Right atrium auricular region (tissue), 2 donors: Measurements from ENCODE around the gene CS. TPM values are rescaled to one million over a fixed set of nuclear protein-coding genes. Genes with fewer than 3 reads are reported as not detected.

Source experiments
- DNase-seq: peaks from one replicate; pipeline ENCODE4 v3.0.0-alpha.2; 2019; ENCODE audit warnings: low spot score
- H3K27ac ChIP-seq, 2 donors: fragments of 200-600 bp; sonication (generic); 1 replicate in 1 of 2; 2 replicates in 1 of 2; pipeline ENCODE4 v1.5.1; 2016 to 2019
- H3K27me3 ChIP-seq, 2 donors: fragments of 200-600 bp; sonication (generic); one replicate each; pipeline versions ENCODE4 v1.5.1 to v1.6.0; 2017 to 2019
- H3K36me3 ChIP-seq: fragments of 200-600 bp; sonication (generic); one replicate; pipeline ENCODE4 v1.5.1; 2016
- H3K4me1 ChIP-seq, 2 donors: fragments of 200-600 bp; sonication (generic); one replicate each; pipeline versions ENCODE4 v1.5.1 to v1.6.0; 2017 to 2019
- H3K4me3 ChIP-seq, 2 donors: fragments of 200-600 bp; sonication (generic); 1 replicate in 1 of 2; 2 replicates in 1 of 2; pipeline ENCODE4 v1.5.1; 2017 to 2019; ENCODE audit warnings: mild to moderate bottlenecking in 1 of 2, moderate library complexity in 1 of 2
- H3K9me3 ChIP-seq, 2 donors: fragments of 200-600 bp; sonication (generic); one replicate each; pipeline ENCODE4 v1.5.1; 2019
- CTCF ChIP-seq, 2 donors: fragments of 200-600 bp; sonication (generic); IDR thresholded peaks; one replicate each; pipeline ENCODE4 v1.5.1; 2019; ENCODE audit warnings: antibody characterized with exemption in 2 of 2
- total RNA-seq, 2 donors: library from RNA; depleted of rRNA; stranded (reverse); fragments of >200 nt; gene quantifications; one replicate each; pipeline ENCODE4 v1.1.0, GENCODE V29; 2016

CS gene
- total RNA-seq, 2 donors from 2014 or later, result 236 to 513 TPM

- peak; percentile 23 to 70 for TF ChIP-seq CTCF (IDR thresholded peaks at IDR 0.05)
Measured at GRCh38 chr12:56333679-56334489, 33.8 kb upstream of the CS start, which contains the start of gene PAN2. PAN2 (minus strand) TSS chr12:56334000; CDS start chr12:56333094, 906 bp downstream.

GRCh38 chr12:56333197-56333678 is 33.1 kb upstream of the CS start:
- H3K4me1 ChIP-seq, result peaks cover 0 to 14% of the 10 kb centered on the region in 2 donors
- TF ChIP-seq CTCF (IDR thresholded peaks at IDR 0.05), result no peak
- H3K9me3 ChIP-seq, result no peaks in the 10 kb centered on the region
- peak overlapping the region; percentile 92 to 95 for H3K27ac ChIP-seq
- DNase-seq, result no peak
- peak overlapping the region; percentile 55 to 61 for H3K4me3 ChIP-seq
- H3K27me3 ChIP-seq, result no peaks in the 10 kb centered on the region
- peaks cover 4% of the 10 kb centered on the region for H3K36me3 ChIP-seq

More at GRCh38 chr12:56333679-56334489, 33.8 kb upstream of the CS start, which contains the start of gene PAN2:
- Histone ChIP-seq H3K27ac (peak within 1 kb of the TSS; percentile 92 to 95), H3K4me1 (peaks cover 0 to 14% of the 10 kb centered on the region in 2 donors), H3K36me3 (no peaks in the 10 kb centered on the region), H3K4me3 (peak within 1 kb of the TSS; percentile 55 to 61), H3K9me3 (no peaks in the 10 kb centered on the region), H3K27me3 (no peaks in the 10 kb centered on the region)
- DNase-seq, result peak; percentile 99

- no peak for DNase-seq
- Histone ChIP-seq H3K36me3 (peaks cover 9% of the 10 kb centered on the region), H3K27me3 (no peaks in the 10 kb centered on the region), H3K27ac (peak overlapping the region; percentile 92 to 95), H3K4me3 (peak overlapping the region; percentile 55 to 61), H3K4me1 (peaks cover 0 to 14% of the 10 kb centered on the region in 2 donors), H3K9me3 (no peaks in the 10 kb centered on the region)
- TF ChIP-seq CTCF (IDR thresholded peaks at IDR 0.05), result no peak
Measured at GRCh38 chr12:56332512-56333196, 32.5 kb upstream of the CS start.

GRCh38 chr12:56330936-56331490 is 30.9 kb upstream of the CS start:
- H3K4me3 ChIP-seq, result no peak overlapping the region
- no peaks in the 10 kb centered on the region for H3K27me3 ChIP-seq
- no peak for TF ChIP-seq CTCF (IDR thresholded peaks at IDR 0.05)
- peaks cover 26% of the 10 kb centered on the region for H3K36me3 ChIP-seq
- no peak for DNase-seq
- no peaks in the 10 kb centered on the region for H3K9me3 ChIP-seq
- no peak overlapping the region for H3K27ac ChIP-seq
- H3K4me1 ChIP-seq, result peaks cover 0 to 14% of the 10 kb centered on the region in 2 donors

GRCh38 chr12:56326533-56326932 is 26.4 kb upstream of the CS start:
- Histone ChIP-seq H3K36me3 (peaks cover 70% of the 10 kb centered on the region), H3K27ac (no peak overlapping the region), H3K4me1 (no peaks in the 10 kb centered on the region), H3K9me3 (no peaks in the 10 kb centered on the region), H3K4me3 (no peak overlapping the region), H3K27me3 (no peaks in the 10 kb centered on the region)
- DNase-seq, result no peak
- no peak for TF ChIP-seq CTCF (IDR thresholded peaks at IDR 0.05)
